Subcutaneous abdominal adipose tissue (tissue), 5 donors: Measurements from ENCODE around the gene BICD1.

ENCODE experiments used
- H3K27ac ChIP-seq: one replicate; pipeline ENCODE4 v1.7.0; 2013; ENCODE audit warnings: low read depth, mild to moderate bottlenecking, inconsistent platforms, low read length, moderate library complexity
- H3K27me3 ChIP-seq, 5 donors: one replicate each; pipeline ENCODE4 v1.7.0; 2013; ENCODE audit warnings: low read length in 5 of 5, inconsistent platforms in 1 of 5; ENCODE audit not compliant: control insufficient read depth in 5 of 5, insufficient read depth in 4 of 5
- H3K36me3 ChIP-seq, 5 donors: one replicate each; pipeline ENCODE4 v1.7.0; 2013; ENCODE audit warnings: low read length in 5 of 5; ENCODE audit not compliant: control insufficient read depth in 5 of 5, insufficient read depth in 5 of 5
- H3K4me1 ChIP-seq, 5 donors: one replicate each; pipeline ENCODE4 v1.7.0; 2013; ENCODE audit warnings: low read length in 5 of 5, mild to moderate bottlenecking in 3 of 5, moderate library complexity in 1 of 5; ENCODE audit not compliant: control insufficient read depth in 5 of 5, insufficient read depth in 5 of 5
- H3K4me3 ChIP-seq, 5 donors: one replicate each; pipeline ENCODE4 v1.7.0; 2013; ENCODE audit warnings: low read length in 5 of 5, low read depth in 1 of 5
- H3K9ac ChIP-seq, 5 donors: one replicate each; pipeline ENCODE4 v1.7.0; 2013; ENCODE audit warnings: low read length in 5 of 5, mild to moderate bottlenecking in 4 of 5, moderate library complexity in 3 of 5
- H3K9me3 ChIP-seq, 5 donors: one replicate each; pipeline ENCODE4 v1.7.0; 2013; ENCODE audit warnings: low read length in 5 of 5; ENCODE audit not compliant: control insufficient read depth in 5 of 5
- donor health status: healthy.
- donor health status: healthy.
- donor health status: healthy.
- donor health status: healthy.
- donor health status: healthy.

BICD1 gene

GRCh38 chr12:32377344-32378055, 270.9 kb downstream of the BICD1 start:
- no peaks in the 10 kb centered on the region for H3K36me3 ChIP-seq
- H3K9me3 ChIP-seq, result no peaks in the 10 kb centered on the region
- no peak overlapping the region for H3K9ac ChIP-seq
- H3K4me1 ChIP-seq, result no peaks in the 10 kb centered on the region
- no peak overlapping the region for H3K4me3 ChIP-seq
- H3K27ac ChIP-seq, result no peak overlapping the region
- H3K27me3 ChIP-seq, result no peaks in the 10 kb centered on the region

- H3K4me3 ChIP-seq, result no peak overlapping the region
- H3K9me3 ChIP-seq, result no peaks in the 10 kb centered on the region
- no peaks in the 10 kb centered on the region for H3K4me1 ChIP-seq
- H3K27ac ChIP-seq, result no peak overlapping the region
- no peaks in the 10 kb centered on the region for H3K27me3 ChIP-seq
- H3K9ac ChIP-seq, result no peak overlapping the region
- no peaks in the 10 kb centered on the region for H3K36me3 ChIP-seq
These were observed 272.6 kb downstream of the BICD1 start for GRCh38 chr12:32379213-32379612.

GRCh38 chr12:32379667-32380066, 273.0 kb downstream of the BICD1 start:
- H3K36me3 ChIP-seq, result no peaks in the 10 kb centered on the region
- no peak overlapping the region for H3K9ac ChIP-seq
- H3K4me3 ChIP-seq, result no peak overlapping the region
- H3K27me3 ChIP-seq, result no peaks in the 10 kb centered on the region
- H3K4me1 ChIP-seq, result no peaks in the 10 kb centered on the region
- H3K27ac ChIP-seq, result no peak overlapping the region
- H3K9me3 ChIP-seq, result no peaks in the 10 kb centered on the region

GRCh38 chr12:32382226-32382625, 275.6 kb downstream of the BICD1 start:
- H3K4me3 ChIP-seq, result no peak overlapping the region
- no peaks in the 10 kb centered on the region for H3K27me3 ChIP-seq
- H3K9ac ChIP-seq, result no peak overlapping the region
- no peak overlapping the region for H3K27ac ChIP-seq
- no peaks in the 10 kb centered on the region for H3K36me3 ChIP-seq
- no peaks in the 10 kb centered on the region for H3K4me1 ChIP-seq
- H3K9me3 ChIP-seq, result no peaks in the 10 kb centered on the region

- H3K9me3 ChIP-seq, result no peaks in the 10 kb centered on the region
- H3K4me1 ChIP-seq, result peaks cover 0 to 5% (median 0%) of the 10 kb centered on the region in 5 donors
- H3K4me3 ChIP-seq, result peak overlapping the region in 4 of 5 donors; percentile 50 to 69 (median 63)
- H3K36me3 ChIP-seq, result no peaks in the 10 kb centered on the region
- no peak overlapping the region for H3K27ac ChIP-seq
- H3K9ac ChIP-seq, result peak overlapping the region in 2 of 5 donors; percentile 30 to 64
- no peaks in the 10 kb centered on the region for H3K27me3 ChIP-seq
These were observed 284.0 kb downstream of the BICD1 start for GRCh38 chr12:32390572-32391219.

GRCh38 chr12:32395026-32395425, 288.4 kb downstream of the BICD1 start:
- Histone ChIP-seq H3K4me3 (no peak overlapping the region), H3K27ac (no peak overlapping the region), H3K36me3 (no peaks in the 10 kb centered on the region), H3K27me3 (no peaks in the 10 kb centered on the region), H3K9ac (no peak overlapping the region), H3K4me1 (peaks cover 4 to 20% (median 13%) of the 10 kb centered on the region in 5 donors), H3K9me3 (no peaks in the 10 kb centered on the region)

- Histone ChIP-seq H3K4me1 (peaks cover 4 to 22% (median 19%) of the 10 kb centered on the region in 5 donors), H3K9ac (no peak overlapping the region), H3K9me3 (no peaks in the 10 kb centered on the region), H3K27ac (no peak overlapping the region), H3K36me3 (no peaks in the 10 kb centered on the region), H3K27me3 (no peaks in the 10 kb centered on the region), H3K4me3 (no peak overlapping the region)
These were observed 291.0 kb downstream of the BICD1 start for GRCh38 chr12:32397696-32398095.

GRCh38 chr12:32398181-32398580, 291.5 kb downstream of the BICD1 start:
- H3K9ac ChIP-seq, result no peak overlapping the region
- no peaks in the 10 kb centered on the region for H3K36me3 ChIP-seq
- H3K27me3 ChIP-seq, result no peaks in the 10 kb centered on the region
- H3K27ac ChIP-seq, result no peak overlapping the region
- H3K9me3 ChIP-seq, result no peaks in the 10 kb centered on the region
- H3K4me3 ChIP-seq, result no peak overlapping the region
- H3K4me1 ChIP-seq, result peaks cover 4 to 25% (median 19%) of the 10 kb centered on the region in 5 donors

GRCh38 chr12:32398816-32399369, 292.2 kb downstream of the BICD1 start:
- peak overlapping the region; percentile 57 for H3K27ac ChIP-seq
- H3K9ac ChIP-seq, result peak overlapping the region in 1 of 5 donors; percentile 48
- H3K9me3 ChIP-seq, result no peaks in the 10 kb centered on the region
- no peaks in the 10 kb centered on the region for H3K27me3 ChIP-seq
- peak overlapping the region; percentile 69 to 92 (median 80) for H3K4me3 ChIP-seq
- H3K4me1 ChIP-seq, result peaks cover 4 to 28% (median 19%) of the 10 kb centered on the region in 5 donors
- H3K36me3 ChIP-seq, result no peaks in the 10 kb centered on the region
